NOMO-1 treated with dmso at 0.1 percent for 144 hours (cell line): ENCODE data around the gene AHNAK.

ENCODE experiments used
- DNase-seq: peaks from one replicate; lab custom pipeline; 2025; ENCODE audit not compliant: unreplicated experiment; lab: John Stamatoyannopoulos, UW

AHNAK gene

DNA sequence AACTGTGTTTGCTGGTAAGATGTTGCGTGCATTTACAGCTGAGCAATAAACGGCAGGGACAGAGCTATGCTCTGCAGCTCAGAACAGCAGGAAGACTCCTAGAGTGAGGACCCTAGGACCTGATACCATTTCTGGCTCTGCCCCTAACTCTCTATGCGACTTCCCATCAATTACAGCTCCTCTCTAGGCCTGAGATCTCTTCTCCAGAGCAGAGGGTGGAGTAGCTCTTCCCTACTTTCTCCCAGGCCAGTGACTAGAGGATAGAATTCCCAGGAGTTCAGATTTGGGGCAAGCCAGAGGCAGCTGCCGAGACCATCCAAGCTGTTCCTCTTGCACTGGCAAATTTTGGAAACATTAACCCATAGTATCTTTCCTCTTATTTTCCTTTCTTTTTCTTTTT lies 140.6 kb downstream of the AHNAK start:
- DNase-seq = no peak

DNA sequence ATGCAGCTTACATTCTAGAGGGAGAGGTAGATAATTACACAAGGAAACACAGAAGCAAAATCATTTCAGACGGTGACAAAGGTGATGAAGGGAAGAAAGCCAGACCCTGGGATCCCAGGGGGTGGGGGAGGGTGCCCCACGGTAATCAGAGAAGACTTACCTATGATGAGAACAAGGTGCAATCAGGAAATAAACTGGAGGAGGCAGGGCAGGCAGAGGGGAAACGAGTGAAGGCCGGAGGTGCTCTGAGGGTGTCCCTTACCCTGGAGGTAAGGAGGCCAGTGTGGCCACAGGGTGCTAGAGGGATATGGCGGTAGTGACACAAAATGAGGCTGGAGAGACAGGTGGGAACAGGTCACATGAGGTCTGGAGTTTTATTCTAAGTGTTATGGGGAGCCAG lies 141.7 kb downstream of the AHNAK start:
- DNase-seq = no peak

DNA sequence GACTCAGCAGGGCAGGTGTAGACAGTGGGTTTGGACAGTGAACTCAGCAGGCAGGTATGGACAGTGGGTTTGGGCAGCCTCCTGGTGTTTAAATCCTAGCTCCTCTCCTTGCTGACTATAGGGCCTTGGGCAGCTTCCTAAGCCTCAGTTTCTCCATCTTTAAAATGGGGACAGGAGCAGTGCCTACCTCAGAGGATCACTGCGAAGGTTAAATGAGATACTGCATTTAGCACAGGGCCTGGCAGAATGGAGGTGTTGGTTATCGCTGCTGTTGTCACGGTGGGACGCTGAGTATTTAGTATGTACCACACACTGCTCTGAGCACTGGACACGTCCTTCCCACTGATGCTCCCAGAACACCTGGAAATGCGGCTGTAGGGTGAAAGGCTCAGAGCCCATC lies 142.2 kb downstream of the AHNAK start:
- no peak for DNase-seq

DNA sequence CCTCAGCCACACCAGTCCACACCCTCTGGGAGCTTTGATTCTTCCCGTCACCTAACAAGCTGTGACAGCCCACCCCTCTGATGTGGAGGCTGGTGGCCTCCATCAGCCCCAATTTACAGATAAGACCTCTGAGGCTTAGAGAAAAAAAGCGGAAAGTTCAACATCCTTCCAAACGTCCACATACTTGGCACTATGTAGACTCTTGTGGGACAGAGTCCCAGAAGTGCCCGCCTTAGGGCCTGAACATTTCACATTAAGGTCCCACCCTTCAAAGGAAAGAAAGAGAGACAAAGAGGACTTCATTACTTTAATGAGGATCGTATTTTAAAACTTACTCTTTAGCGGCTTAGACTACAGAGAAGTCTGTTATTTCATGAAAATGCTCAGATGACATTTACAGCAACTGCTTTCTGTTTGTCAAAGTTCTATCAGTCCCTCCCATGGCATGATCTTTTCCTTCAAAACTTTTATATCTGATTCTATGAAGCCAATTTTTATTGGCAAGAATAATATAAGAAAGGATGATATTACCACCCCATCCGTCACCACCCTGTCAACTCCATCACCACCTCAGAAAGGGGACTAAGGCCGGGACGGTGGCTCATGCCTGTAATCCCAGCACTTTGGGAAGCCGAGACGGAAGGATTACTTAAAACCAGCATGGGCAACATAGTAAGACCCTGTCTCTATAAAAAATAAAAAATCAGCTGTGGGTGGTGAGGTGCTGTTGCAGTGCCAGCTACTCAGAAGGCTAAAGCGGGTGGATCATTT lies 143.5 kb downstream of the AHNAK start:
- DNase-seq = no peak

DNA sequence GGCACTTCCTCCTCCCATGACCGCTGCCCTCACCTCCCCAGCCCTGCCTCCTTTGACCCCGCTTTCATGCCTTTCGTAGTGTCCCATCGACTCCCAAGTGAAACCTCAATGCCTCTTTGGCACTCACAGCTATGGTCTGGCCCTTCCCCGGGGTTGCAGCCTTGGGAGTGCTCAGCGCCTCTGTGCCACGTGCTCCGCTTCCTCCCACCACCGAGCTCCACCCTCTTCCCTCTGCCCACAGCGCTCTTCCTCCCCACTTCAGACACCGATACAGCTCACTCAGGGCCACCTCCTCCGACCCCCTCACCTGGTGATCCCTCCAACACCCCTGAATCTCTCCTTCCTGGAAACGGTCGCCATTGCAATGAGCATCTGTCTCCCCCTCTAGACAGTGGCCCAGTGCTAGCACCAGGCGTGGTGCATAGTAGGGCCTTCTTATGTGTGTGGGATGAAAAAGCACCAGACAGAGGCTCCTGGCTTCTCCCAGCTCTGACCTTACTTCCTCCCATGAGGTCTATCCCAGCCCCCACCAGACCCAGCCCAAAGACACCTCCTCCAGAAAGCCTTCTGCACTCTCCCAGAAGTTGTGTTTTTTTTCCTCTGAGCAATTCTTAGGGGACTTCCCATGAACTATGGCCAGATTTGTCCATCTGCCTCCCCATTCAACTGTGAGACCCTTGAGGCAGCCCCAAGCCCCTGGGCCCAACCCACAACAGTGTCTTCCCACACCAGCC lies 144.2 kb downstream of the AHNAK start:
- DNase-seq = peak; percentile 62

DNA sequence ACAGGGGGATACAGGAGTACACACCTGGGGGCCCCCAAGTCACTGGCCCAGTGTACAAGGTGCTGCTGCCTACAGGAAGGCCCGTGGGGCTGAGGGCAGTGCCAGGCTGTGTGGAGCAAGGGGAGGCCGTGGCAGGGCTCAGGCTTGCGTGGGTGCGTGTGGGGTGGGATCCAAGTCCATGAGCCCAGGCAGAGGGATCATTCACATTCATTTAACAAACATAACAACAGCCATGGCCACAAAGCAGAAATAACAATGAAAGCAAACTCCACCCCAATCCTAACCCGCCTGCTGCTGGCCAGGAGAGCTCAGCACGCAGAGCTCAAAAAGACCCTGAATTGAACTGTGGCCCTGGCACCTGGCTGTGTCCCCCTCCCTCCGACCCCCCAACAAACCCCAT lies 144.8 kb downstream of the AHNAK start:
- no peak for DNase-seq

DNA sequence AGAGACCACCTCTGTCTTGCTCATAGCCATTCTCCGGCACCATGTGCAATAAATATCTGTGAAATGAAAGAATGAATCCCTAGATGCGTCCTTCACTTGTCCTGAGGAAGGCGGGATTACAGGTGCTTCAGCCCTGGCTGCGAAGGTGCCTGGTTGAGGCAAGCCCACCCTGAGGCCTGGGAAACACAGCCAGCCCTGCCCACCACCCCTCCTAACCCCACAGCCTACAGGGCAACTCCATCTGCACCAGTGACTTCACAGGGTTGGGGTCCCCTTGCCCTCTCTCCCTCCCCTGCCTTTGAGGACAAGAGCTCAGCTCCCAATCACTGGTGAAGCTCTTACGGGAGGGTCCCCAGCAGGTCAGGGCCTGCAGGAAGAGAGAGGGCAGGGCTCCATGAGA lies 145.2 kb downstream of the AHNAK start:
- no peak for DNase-seq

DNA sequence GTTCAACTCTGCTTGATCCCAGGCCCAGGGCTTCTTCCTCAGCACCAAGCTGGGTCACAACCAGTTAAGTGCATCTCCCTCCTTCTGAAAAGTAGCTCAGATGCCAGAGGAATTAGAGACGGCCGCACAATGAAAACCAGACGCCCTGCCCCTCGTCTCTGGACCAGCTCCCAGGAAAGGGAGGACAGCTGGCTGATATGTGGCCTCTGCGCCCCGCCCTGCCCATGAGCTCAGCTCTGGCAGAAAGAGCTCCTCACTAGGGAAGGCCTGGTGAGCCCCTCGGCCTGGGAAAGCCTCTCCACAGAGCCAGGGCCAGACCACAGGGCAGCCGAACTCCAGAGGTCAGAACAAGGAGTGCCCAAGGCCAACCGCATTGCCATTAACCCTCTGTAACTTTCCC lies 145.8 kb downstream of the AHNAK start:
- DNase-seq = no peak

DNA sequence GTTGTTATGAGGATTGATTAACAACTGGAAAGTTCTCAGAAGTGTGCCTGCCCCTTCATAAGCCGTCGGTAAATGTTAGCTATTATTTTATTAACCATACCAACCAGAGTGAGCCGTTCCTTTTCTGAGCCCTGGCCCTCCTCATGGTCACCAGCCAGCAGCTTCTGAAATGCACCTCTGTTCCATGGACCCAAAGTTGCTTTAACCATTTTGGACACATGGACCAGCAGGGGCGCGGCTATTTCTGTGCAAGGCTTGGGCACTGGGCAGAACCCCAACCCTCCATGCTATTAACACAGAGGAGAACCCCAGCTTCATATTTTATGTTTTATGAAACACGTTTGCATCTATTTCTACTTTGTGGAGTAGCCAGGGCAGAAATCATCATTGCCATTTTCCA lies 146.3 kb downstream of the AHNAK start:
- DNase-seq = no peak

DNA sequence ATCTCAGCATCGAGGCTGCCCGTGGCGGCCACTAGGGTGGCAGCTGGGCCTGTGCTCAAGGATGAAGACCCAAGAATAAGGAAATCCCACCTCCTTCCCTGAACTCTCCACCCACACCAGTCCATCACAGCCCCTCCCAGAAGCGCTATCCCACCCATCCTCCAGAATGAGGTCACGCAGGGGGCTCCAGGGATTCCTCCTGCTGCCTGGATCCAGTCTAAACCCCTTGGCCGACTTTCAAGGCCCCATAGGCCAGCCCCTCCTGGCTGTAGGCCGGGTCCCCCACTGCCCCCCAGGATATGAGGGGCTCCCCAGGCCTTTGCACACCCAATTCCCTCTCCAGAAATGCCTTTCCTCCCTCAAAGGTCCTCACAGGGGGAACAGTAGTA lies 146.7 kb downstream of the AHNAK start:
- no peak for DNase-seq

DNA sequence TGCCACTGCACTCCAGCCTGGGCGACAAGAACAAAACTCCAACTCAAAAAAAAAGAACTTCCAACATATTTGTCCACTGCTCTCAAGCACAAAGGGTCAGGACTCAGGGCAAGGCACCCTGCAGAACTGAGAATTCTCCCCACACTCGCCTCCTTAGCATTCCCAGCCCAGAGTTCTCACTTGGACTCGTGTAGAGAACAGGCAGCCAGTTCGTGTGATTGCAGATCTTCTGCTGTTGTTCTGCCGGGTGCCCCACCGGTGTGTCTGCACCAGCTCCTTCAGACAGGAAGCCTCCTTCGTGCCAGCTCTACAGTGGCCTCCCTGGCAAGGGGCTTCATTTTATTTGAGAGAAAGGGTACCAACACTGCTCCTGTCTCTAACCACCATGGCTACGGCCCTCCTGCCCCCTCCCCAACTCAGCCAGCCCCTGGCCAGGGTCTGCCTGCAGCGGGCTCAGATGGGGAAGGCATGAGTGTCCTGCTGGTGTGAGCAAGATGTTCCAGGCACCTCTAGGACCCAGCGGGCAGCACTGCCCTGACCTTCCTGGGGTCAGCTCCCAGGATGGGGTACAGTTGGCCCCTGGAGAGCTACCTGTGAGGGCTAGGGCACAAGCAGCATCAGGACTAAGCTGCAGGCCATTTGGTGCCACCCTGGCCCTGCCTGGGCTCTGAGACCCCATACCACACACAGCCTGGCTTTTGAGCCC lies 147.3 kb downstream of the AHNAK start:
- no peak for DNase-seq

DNA sequence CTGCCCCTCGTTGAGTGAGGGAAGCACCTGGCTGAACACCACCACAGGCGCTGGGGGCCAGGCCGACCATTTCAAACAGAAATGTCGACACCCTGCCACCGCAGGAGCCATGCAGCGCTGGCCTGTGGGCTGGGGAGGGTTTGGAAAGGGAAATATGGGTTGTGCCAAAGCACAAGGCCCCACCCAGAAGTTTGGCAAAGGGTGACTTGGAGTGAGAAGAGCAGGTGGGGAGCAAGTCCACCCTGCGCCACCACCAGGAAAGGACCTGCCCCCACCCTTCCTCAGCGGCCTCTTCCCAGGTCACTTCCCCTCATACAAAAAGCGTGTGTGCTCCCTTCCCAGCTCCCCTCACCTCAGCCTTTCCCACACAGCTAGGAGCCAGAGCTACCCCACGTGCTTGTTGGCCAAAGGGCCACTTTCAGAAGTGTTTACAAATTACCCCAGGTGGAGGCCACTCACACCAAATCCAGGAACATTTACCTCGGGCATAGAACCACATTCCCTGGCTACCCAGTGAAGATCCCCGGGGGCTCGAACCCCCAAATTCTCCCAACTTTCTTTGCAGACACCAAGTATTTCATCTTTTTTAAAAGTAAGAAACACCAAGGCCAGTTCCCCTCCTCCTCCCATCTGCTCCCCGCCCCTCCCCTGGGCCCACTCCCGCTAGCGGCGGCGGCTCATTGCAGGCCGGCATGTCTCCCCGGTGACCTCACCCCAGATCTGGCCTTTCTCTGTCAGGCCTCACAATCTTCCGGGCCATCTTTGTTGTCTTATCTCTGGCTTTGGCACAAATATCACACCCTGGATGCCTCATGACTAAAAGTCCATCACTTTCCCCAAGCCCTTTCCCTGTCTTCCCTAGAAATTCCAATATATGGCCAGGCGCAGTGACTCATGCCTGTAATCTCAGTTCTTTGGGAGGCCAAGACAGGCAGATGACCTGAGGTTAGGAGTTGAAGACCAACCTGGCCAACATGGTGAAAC lies 148.3 kb downstream of the AHNAK start:
- peak; percentile 47 for DNase-seq

DNA sequence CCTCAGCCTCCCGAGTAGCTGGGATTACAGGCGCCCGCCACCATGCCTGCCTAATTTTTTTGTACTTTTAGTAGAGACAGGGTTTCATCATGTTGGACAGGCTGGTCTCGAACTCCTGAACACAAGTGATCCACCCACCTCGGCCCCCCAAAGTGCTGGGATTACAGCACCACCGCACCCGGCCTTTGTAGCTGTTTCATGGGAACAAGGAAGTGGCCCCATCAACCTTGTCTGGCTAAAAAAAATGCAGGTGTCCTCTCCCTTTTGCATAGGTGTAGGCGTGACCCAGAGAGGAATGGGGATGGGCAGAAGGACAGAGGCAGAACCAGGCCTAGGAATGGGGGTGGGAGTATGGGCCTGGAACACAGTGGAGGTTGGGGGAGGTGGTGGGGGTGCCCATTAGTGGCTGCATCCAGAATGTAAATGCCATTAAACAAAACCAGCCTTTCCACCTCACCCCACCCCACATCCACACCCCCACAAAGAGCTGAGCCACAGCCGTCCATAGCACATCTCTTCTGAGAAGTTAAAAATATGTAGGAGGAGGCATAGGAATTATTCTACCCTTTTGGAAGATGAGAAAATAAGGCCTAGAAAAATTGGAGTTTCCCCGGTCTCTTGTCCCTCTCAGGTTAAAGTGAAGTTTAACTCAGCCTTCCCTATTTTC lies 150.6 kb downstream of the AHNAK start:
- no peak for DNase-seq

DNA sequence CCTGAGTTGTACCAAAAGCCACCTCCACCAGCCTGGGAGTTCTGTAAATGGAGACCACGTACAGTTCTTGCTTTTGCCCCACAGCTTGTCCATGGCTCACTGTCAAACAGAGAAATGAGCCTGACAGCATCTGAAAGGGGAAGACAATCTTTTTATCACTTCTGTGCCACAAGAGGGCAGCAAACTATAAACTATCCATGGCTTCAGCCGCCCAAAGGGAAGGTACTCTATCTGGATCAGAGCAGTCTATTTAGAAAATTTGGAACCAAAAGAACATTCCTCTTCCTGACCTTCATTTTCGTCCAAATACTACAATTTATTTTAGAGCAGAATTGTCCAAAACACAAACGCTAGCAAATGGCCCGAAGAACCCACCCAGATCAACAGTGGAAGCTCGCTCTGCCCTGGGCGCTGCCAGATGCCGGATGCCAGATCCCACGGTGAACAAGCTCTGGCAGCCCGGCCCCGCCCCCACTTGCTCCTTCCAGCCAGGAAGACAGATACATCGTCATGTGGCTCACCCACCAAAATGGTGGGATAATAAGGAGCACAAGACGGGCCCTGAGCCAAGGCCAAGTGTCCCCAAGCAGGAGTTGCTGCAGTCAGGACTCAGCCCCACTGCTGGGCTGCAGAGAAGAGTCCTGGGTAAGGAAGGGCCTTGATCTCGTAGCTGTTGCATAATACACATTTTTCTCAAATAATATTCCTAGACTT lies 151.6 kb downstream of the AHNAK start:
- peak; percentile 38 for DNase-seq

DNA sequence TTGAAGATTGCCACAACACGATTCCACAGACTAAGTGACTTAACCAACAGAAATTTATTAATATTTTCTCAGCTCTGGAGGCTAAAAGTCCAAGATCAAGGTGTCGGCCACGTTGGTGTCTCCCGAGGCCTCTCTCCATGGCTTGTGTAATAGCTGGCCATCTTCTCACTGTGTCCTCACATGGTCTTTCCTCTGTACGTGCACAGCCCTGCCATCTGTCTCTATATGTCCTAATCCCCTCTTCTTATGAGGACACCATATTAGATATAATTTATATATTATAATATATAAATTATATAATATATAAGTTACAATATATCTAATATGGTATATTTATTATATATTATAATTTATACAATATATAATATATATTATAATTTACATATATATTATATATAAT lies 152.9 kb downstream of the AHNAK start:
- no peak for DNase-seq

DNA sequence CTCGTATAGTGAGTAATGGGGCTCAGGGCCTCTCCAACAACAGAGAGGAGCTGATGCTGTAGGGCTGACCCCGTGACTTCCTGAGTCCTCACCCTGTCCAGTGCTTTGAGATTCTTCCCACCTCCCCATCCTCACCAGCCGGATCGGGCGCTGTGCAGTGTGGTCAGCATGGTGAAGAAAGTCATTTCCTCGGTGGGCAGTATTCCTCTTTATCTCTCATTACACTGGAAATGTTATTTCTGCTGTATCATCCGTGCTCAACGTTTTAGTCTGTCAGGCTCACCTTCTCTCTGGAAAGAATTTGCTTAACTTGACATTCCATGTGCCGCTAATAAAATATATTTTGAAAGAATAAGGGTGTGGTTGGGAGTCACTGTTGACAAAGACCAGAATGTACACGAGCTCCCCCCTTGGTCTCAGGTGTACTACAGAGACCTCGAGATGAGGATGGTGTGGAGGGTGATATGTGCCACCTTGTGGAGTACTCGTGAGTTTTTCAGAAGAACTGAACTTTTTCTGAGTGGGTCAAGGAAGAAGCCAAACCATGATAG lies 153.5 kb downstream of the AHNAK start:
- DNase-seq = no peak

DNA sequence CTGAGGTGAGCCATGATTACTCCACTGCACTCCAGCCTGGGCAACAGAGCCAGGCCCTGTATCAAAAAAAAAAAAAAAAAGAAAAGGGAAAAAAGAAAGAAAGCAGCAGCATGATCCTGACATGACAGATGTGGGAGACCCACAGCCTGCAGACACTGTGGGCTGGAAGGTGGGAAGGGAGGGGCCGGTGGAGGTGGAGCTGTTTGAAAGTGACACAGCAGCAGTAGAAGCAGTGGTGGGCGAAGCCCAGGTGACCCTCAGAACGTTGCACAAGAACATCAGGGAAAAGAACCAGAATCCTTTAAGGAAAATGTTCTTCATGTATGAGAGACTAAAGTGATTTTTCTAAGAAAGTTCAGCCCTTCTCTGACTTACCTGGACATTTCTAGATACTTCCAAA lies 154.1 kb downstream of the AHNAK start:
- no peak for DNase-seq

DNA sequence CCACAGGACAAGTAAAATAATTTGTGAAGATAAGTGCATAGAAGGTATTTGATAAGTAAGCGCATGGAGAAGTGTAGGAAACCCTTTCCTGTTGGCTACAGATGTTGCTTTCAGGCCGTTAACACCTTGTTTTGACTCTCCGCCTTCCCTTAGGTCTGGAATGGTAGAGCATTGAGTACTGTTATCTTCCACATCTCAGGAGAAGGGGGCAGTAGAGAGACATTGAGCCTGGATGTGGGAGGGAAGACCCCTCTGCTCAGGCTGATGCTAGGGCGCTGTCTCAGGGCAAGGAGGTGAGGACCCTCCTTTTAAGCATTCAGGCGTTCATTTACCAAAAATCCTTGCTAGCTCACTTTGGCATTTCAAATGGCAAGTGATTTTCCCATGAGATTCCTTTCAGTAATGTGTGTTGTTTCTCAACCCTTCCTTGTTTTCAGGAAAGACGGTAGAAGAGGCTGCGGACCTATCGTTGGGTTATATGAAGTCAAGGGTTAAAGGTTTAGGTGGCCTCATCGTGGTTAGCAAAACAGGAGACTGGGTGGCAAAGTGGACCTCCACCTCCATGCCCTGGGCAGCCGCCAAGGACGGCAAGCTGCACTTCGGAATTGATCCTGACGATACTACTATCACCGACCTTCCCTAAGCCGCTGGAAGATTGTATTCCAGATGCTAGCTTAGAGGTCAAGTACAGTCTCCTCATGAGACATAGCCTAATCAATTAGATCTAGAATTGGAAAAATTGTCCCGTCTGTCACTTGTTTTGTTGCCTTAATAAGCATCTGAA lies 154.8 kb downstream of the AHNAK start:
- no peak for DNase-seq

DNA sequence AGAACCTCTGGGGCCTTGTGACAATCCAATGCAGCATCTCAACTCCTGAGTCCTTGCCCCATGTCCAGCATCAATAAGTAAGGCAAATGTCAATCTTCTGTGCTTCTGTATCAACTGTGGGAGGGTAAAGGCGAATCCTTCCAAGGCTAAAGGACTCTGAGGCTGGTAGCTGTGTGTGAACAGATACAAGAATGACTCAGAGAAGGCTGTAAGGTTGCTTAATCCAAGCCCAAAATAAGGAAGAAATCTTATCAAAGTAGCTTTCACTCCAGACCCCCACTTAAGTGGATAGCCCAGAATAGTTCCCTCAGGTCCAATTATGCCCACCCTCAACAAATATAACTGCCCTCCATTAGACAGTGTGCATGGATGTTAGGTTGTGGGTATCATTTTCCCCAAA lies 155.9 kb downstream of the AHNAK start:
- no peak for DNase-seq
